Measurements from ENCODE around the gene NARS2. TPM values are rescaled to one million over a fixed set of nuclear protein-coding genes. Genes with fewer than 3 reads are reported as not detected.

The NARS2 gene
- 17.5 TPM for total RNA-seq
- long read RNA-seq, transcript NARS2-201 (14 exons, 2,519 nt) = major isoform, 52 of 57 reads
- long read RNA-seq, partial matches to known transcripts = 0 of 57 reads
- long read RNA-seq, other reads (novel, unspliced or antisense) = 5 of 57 reads

GRCh38 chr11:78574386-78575381 is at the start of gene NARS2:
Gene NARS2, minus strand, starts transcription at chr11:78574864. Its CDS starts 376 bp downstream, at chr11:78574488.
- intact Hi-C loops (cut with micrococcal nuclease) = no loop called here
- Histone ChIP-seq H3K27ac (replicated peaks) (peak within 1 kb of the TSS; percentile 86), H3K4me3 (peak within 1 kb of the TSS; percentile 86), H3K27me3 (ENCODE audit: low read depth) (no peaks in the 10 kb centered on the region), H3K4me1 (peaks cover 31% of the 10 kb centered on the region), H3K9me3 (replicated peaks) (no peaks in the 10 kb centered on the region), H3K36me3 (peaks cover 17% of the 10 kb centered on the region)
- peak; percentile 98 for DNase-seq
- TF ChIP-seq CTCF (IDR thresholded peaks at IDR 0.05; ENCODE audit: borderline replicate concordance) = no peak

GRCh38 chr11:78622666-78623065 is 48.0 kb upstream of the NARS2 start:
- Histone ChIP-seq H3K4me1 (no peaks in the 10 kb centered on the region), H3K9me3 (replicated peaks) (peaks cover 29% of the 10 kb centered on the region), H3K4me3 (no peak overlapping the region), H3K36me3 (no peaks in the 10 kb centered on the region), H3K27ac (replicated peaks) (no peak overlapping the region), H3K27me3 (ENCODE audit: low read depth) (no peaks in the 10 kb centered on the region)
- intact Hi-C loops (cut with micrococcal nuclease) = no loop called here
- DNase-seq = no peak
- TF ChIP-seq CTCF (IDR thresholded peaks at IDR 0.05; ENCODE audit: borderline replicate concordance) = no peak

GRCh38 chr11:78620159-78620558 is 45.5 kb upstream of the NARS2 start:
- Histone ChIP-seq H3K4me1 (no peaks in the 10 kb centered on the region), H3K36me3 (no peaks in the 10 kb centered on the region), H3K27ac (replicated peaks) (no peak overlapping the region), H3K4me3 (no peak overlapping the region), H3K27me3 (ENCODE audit: low read depth) (no peaks in the 10 kb centered on the region), H3K9me3 (replicated peaks) (peaks cover 29% of the 10 kb centered on the region)
- intact Hi-C loops (cut with micrococcal nuclease) = no loop called here
- no peak for DNase-seq
- TF ChIP-seq CTCF (IDR thresholded peaks at IDR 0.05; ENCODE audit: borderline replicate concordance) = no peak

- Histone ChIP-seq H3K9me3 (replicated peaks) (peaks cover 20% of the 10 kb centered on the region), H3K4me1 (no peaks in the 10 kb centered on the region), H3K36me3 (no peaks in the 10 kb centered on the region), H3K27ac (replicated peaks) (no peak overlapping the region), H3K4me3 (no peak overlapping the region), H3K27me3 (ENCODE audit: low read depth) (no peaks in the 10 kb centered on the region)
- no peak for TF ChIP-seq CTCF (IDR thresholded peaks at IDR 0.05; ENCODE audit: borderline replicate concordance)
- no peak for DNase-seq
- intact Hi-C loops (cut with micrococcal nuclease) = no loop called here
Observed at GRCh38 chr11:78615724-78616123, 41.1 kb upstream of the NARS2 start.

GRCh38 chr11:78613378-78613813 is 38.7 kb upstream of the NARS2 start:
- DNase-seq = no peak
- intact Hi-C loops (cut with micrococcal nuclease) = no loop called here
- no peak overlapping the region for H3K27ac ChIP-seq (replicated peaks)
- H3K9me3 ChIP-seq (replicated peaks) = no peaks in the 10 kb centered on the region
- H3K4me1 ChIP-seq = no peaks in the 10 kb centered on the region
- no peaks in the 10 kb centered on the region for H3K36me3 ChIP-seq
- H3K4me3 ChIP-seq = no peak overlapping the region
- no peak for TF ChIP-seq CTCF (IDR thresholded peaks at IDR 0.05; ENCODE audit: borderline replicate concordance)
- no peaks in the 10 kb centered on the region for H3K27me3 ChIP-seq (ENCODE audit: low read depth)
